AG04450 (cell line): ENCODE data around the gene PSAP. TPM values are rescaled to one million over a fixed set of nuclear protein-coding genes. Genes with fewer than 3 reads are reported as not detected.

Experiments used
- CTCF ChIA-PET: fragments of 300-600, 350-600 bp; formaldehyde crosslinking; extraction: SDS; loops from one replicate; lab custom pipeline; 2022; ENCODE audit warnings: antibody characterized with exemption, inconsistent platforms; lab: Charles Lee
- POLR2A ChIA-PET: fragments of 350-600 bp; formaldehyde crosslinking; extraction: SDS; loops from one replicate; lab custom pipeline; 2021; ENCODE audit warnings: antibody characterized with exemption, inconsistent platforms; lab: Yijun Ruan, JAX
- DNase-seq: peaks from one replicate; pipeline ENCODE4 v3.0.0-alpha.2; 2011; ENCODE audit warnings: low read depth, low spot score
- H3K27ac ChIP-seq: one replicate; pipeline ENCODE4 v1.5.1; 2012; ENCODE audit warnings: low read depth, low read length, control low read depth
- H3K27me3 ChIP-seq: one replicate; pipeline ENCODE4 v1.6.0; 2012; ENCODE audit warnings: low read length; ENCODE audit not compliant: control insufficient read depth, insufficient read depth
- H3K4me3 ChIP-seq: 2 replicates; pipeline ENCODE4 v1.5.1; 2011; ENCODE audit warnings: mild to moderate bottlenecking, low read depth, low read length, control low read depth
- H3K9me3 ChIP-seq: 2 replicates; pipeline ENCODE4 v1.5.1; 2012; ENCODE audit warnings: low read length; ENCODE audit not compliant: control insufficient read depth, insufficient read depth
- polyA plus RNA-seq: library from polyadenylated mRNA; depleted of rRNA; stranded (reverse); fragments of >200 nt; gene quantifications from 2 replicates; pipeline ENCODE4 v1.2.3, GENCODE V29; 2011
- TF ChIP-seq, protein P1 (sequence below): IDR thresholded peaks from 2 replicates; pipeline ENCODE4 v1.5.1; 2011; ENCODE audit warnings: low read depth, low read length, control low read depth, inconsistent platforms

PSAP gene
- polyA plus RNA-seq, 1 experiment: 1,594 TPM

- ChIA-PET CTCF (interaction anchor here (2.8 kb wide), 1 partner anchor 46 kb away, joined by 8 read pairs; no protein-coding TSS in a partner anchor), POLR2A (no interaction called here)
- no peak for DNase-seq
- no peak overlapping the region for H3K27ac ChIP-seq
- H3K27me3 ChIP-seq: no peaks in the 10 kb centered on the region
- TF ChIP-seq, protein P1, sequence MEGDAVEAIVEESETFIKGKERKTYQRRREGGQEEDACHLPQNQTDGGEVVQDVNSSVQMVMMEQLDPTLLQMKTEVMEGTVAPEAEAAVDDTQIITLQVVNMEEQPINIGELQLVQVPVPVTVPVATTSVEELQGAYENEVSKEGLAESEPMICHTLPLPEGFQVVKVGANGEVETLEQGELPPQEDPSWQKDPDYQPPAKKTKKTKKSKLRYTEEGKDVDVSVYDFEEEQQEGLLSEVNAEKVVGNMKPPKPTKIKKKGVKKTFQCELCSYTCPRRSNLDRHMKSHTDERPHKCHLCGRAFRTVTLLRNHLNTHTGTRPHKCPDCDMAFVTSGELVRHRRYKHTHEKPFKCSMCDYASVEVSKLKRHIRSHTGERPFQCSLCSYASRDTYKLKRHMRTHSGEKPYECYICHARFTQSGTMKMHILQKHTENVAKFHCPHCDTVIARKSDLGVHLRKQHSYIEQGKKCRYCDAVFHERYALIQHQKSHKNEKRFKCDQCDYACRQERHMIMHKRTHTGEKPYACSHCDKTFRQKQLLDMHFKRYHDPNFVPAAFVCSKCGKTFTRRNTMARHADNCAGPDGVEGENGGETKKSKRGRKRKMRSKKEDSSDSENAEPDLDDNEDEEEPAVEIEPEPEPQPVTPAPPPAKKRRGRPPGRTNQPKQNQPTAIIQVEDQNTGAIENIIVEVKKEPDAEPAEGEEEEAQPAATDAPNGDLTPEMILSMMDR: no peak
- no peak overlapping the region for H3K4me3 ChIP-seq
- H3K9me3 ChIP-seq: no peaks in the 10 kb centered on the region; the same call in 1 of the 2 replicates
Measured at GRCh38 chr10:71771204-71771603, 79.8 kb downstream of the PSAP start.

GRCh38 chr10:71770789-71771188 is 80.3 kb downstream of the PSAP start:
- CTCF ChIA-PET: no interaction called here
- Histone ChIP-seq H3K27me3 (no peaks in the 10 kb centered on the region), H3K4me3 (no peak overlapping the region), H3K27ac (no peak overlapping the region), H3K9me3 (no peaks in the 10 kb centered on the region; the same call in 1 of the 2 replicates)
- TF ChIP-seq, protein P1: no peak
- no peak for DNase-seq
- POLR2A ChIA-PET: no interaction called here

GRCh38 chr10:71770255-71770654 is 80.8 kb downstream of the PSAP start:
- POLR2A ChIA-PET: interaction anchor here (1.5 kb wide), 1 partner anchor 11 kb away, joined by 3 read pairs; no protein-coding TSS in a partner anchor
- DNase-seq: no peak
- no peak overlapping the region for H3K27ac ChIP-seq
- H3K9me3 ChIP-seq: no peaks in the 10 kb centered on the region; the same call in 1 of the 2 replicates
- TF ChIP-seq, protein P1: no peak
- H3K27me3 ChIP-seq: no peaks in the 10 kb centered on the region
- CTCF ChIA-PET: no interaction called here
- H3K4me3 ChIP-seq: no peak overlapping the region

- Histone ChIP-seq H3K9me3 (no peaks in the 10 kb centered on the region; the same call in 1 of the 2 replicates), H3K27me3 (no peaks in the 10 kb centered on the region), H3K27ac (peak overlapping the region; percentile 67), H3K4me3 (peak overlapping the region; percentile 25; the same call in 1 of the 2 replicates)
- TF ChIP-seq, protein P1: no peak
- ChIA-PET CTCF (no interaction called here), POLR2A (interaction anchor here (1.5 kb wide), 1 partner anchor 10 kb away, joined by 3 read pairs; no protein-coding TSS in a partner anchor)
- DNase-seq: no peak
Measured at GRCh38 chr10:71769279-71769823, 81.7 kb downstream of the PSAP start.

GRCh38 chr10:71767420-71768035 is 83.5 kb downstream of the PSAP start:
- TF ChIP-seq, protein P1: no peak
- ChIA-PET POLR2A (interaction anchor here (1.0 to 1.8 kb wide), 6 partner anchors 9 to 93 kb away, joined by 3 to 8 read pairs (median 4); no protein-coding TSS in a partner anchor), CTCF (interaction anchor here (1.3 to 1.5 kb wide), 3 partner anchors 59 to 158 kb away, joined by 3 to 9 read pairs (median 5); no protein-coding TSS in a partner anchor)
- H3K27ac ChIP-seq: peak overlapping the region; percentile 95
- no peaks in the 10 kb centered on the region; the same call in 1 of the 2 replicates for H3K9me3 ChIP-seq
- H3K27me3 ChIP-seq: no peaks in the 10 kb centered on the region
- no peak overlapping the region for H3K4me3 ChIP-seq
- DNase-seq: no peak
